NCI-H2227 (cell line): ENCODE data around the gene RAPGEF1.

Source experiments
- DNase-seq: peaks from one replicate; lab custom pipeline; 2025; ENCODE audit not compliant: unreplicated experiment; lab: John Stamatoyannopoulos, UW

Gene RAPGEF1

DNA sequence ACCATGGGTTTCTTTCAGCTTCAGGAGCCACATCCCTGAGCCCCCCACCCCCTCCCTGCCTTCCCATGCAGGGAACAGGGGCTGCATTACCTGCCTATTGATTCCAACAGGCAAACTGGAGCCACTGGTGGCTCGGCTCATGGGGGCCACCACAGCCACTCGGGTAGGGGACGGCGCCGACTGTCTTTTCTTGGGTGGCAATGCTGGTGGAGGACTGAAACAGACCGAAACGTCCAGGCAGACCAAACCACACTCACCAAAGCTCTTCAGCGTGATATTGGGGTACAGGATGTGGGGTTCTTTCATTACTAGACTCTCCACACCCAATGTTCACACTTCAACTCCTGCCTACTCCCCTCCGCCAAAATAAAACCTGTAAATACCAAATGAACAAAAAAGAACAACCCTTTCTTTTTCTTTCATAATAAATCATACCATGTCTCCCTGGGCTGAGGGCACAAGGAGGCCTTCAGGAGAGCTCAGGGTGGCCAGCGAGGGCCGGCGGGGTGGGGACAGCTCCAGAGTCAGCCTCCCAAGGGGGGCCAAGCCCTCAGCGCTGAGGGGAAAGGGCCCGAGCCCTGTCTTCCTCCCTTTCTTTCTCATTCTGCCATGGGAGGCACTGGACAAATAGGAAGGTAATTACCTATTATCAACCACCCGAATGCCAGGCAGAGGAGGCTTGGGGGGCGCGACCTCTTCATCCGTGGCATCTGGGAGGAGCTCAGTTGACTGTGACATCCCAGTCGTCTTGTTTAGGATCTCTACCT is 111.2 kb downstream of the RAPGEF1 start:
- no peak for DNase-seq

DNA sequence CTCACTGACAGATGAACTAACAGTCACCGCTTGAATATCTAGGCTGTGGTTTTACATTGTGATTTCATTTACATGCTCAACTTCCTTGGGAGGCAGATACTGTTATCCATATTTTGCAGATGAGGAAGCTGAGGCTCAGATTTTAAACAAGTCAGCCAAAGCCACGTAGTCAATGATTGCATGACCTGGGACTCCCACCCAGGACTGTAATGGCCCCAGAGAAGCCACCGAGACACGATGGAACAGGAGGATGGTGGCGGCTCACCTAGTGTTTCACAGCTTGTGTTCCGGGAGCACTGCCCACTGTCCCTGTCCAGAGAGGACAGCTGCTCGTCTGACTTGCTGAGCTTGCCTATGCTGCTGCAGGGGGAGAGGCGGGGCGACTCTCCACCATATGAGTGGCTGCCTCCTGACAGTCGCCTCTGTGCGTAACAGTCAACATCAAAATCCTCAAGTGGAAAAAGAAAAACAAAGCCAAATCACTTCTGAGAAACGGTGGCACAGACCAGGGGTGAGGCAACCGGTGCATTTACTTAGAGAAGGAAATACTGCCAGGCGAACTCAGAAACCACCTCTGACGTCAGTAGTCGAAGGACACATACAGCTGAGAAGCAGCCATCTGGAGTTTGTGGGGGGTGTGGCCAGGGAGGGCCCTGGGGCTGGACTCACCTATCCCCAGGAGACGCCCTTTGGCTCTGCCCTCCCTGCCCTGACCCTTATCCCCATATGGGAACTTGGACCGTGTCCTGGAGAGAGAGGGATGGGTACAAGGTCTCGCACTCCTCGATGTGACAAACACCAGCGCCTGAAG is 112.0 kb downstream of the RAPGEF1 start:
- DNase-seq, result no peak

DNA sequence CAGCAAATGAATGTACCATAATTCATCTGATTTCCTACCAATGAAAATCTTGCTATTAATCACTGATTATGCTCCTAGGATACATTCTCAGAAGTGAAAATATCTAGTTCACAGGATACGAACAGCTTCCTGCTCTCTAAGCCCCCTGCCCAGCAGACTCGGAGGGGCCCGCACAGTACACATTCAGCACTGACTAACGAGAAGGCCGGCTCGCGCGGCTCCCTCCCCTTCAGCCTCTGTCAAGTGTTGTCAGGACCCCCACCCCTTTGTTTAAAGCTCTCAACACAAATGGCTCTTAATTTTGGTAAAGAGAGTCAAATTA is 112.6 kb downstream of the RAPGEF1 start:
- DNase-seq, result no peak

DNA sequence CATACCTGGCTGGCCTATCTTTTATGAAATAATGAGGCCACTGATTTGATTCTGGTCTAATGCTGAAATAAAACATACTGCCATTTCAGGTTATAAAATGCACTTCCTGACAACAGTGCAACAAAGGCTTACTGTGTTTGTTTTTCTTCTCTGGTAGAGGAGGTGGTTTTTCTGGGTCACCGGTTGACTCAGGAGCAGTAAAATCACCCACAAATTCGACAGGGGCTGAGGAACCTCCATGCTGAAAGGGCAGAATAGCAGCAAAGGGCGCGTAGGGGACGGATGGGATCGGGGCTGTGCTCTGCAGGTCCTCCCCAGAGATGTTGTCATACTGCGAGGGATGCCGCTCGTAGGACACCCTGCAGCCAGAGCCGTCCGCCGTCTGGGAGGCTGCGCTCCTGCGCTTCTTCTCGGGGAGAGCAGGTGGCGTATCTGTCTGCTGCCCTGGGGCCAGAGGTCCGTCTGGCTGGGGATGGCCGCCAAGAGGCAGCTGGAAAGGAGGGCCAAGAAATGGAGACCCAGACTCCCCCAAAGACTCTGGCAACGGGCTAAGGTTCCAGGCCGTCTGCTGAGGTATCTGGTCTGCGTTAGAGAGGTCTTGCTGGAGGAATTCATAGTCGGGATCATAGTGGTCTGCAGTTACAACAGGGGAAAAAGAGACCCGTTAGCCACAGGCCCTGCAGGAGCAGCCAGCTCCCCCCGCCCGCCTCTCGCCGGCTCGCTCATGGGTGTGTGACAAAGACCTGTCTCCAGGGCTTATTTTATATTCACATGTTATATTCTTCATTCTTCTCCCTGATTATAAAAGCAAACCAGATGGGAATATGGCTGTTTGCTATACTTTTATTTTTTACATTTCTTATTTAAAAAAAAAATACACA is 113.8 kb downstream of the RAPGEF1 start:
- DNase-seq, result no peak

DNA sequence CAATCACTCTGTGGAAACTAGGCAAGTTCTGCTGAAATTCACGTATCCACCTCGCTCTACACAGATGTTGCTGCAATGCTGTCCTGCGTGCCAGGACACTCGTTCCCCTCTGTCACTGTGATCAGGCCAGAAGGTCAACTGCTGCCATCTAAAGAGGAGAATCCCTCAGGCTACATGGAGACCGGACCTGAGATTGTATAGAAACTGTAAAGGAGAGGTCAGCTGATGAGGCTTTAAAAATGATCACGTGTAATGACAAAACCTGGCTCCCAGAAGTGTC is 114.4 kb downstream of the RAPGEF1 start:
- no peak for DNase-seq

DNA sequence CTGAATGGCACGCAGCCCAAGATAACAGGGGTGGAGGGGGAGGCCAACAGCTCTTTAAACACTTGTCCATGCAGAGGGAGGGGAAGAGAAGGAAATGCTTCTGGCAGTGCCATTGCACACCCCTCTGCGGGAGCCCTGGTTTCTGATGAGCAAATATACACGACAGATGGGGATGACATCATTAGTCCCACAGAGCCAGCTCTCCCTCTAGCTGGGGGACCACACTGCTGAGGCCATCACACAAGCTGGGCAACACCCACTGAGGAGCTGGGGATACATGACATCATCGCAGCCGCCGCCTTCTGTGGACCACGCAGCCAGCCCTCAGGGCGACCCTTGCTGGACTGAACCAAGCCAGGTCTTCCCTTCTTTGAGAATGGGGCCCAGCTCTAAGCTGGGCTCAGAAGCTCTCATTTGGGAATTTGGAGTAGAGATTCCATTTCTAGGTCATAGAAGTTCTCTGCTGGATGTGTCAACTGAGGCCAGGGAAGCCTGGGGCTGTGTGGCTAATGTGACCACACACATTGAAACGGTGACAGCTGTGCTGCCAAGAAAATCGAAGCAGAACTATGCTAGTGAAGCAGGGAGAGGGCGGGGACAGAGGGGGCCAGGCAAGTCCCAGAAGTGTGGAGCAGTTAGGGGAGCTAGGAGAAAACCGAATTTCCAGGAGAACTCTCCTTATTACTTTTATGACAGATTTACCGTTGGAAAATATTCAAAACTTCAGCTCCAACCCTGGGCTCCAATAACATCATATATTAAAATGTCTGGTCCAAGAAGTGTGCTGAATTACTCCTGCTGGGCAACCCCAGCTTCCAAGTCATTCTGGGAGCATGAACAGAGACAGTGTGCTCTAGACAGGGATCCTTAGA is 115.0 kb downstream of the RAPGEF1 start:
- no peak for DNase-seq

DNA sequence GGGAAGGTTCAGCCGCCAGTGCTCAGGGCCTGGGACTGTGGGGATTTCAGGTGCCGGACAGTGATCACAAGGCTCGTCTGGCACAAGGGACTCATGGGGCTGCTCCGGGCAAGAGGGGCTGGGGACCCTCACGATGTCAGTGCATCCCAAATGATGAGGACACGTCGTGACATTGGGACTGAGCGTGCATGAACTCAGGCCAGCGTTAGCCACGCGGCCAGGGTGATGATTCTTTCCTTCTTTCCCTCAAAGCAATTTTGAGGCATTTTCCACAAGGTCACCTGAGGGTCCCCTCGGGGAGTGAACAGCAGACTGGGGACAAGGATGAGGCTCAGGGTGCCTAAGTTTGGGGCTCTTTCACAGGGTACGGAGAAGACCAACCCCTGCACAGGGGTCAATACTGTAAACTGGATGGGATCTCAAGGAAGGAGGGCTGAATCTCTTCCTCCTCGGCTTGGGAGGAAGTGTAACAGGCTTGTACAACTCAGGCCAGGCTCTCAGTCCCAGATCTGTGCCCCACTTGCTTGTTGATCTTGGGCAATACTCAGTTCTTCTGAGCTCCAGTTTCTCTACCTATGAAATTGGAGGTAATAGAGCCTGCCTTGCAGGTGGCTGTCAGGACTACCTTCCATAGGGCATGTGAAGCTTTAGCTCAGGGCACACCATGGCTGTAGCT is 116.1 kb downstream of the RAPGEF1 start:
- DNase-seq, result no peak

DNA sequence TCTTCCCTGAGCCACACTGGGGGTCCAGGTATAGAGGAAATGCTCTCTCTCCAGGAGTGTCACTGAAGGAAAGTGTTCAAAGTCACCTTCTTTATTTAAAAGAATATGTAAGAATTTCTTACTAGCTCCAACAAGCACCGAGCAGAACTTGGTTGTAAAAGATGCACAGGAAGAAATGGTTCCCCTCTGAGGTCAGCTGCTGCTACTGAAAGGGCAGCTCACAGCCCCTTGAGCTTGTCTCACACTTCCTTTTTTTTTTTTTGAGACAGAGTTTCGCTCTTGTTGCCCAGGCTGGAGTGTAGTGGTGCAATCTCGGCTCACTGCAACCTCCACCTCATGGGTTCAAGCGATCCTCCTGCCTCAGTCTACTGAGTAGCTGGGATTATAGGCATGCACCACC is 117.4 kb downstream of the RAPGEF1 start:
- DNase-seq, result no peak

DNA sequence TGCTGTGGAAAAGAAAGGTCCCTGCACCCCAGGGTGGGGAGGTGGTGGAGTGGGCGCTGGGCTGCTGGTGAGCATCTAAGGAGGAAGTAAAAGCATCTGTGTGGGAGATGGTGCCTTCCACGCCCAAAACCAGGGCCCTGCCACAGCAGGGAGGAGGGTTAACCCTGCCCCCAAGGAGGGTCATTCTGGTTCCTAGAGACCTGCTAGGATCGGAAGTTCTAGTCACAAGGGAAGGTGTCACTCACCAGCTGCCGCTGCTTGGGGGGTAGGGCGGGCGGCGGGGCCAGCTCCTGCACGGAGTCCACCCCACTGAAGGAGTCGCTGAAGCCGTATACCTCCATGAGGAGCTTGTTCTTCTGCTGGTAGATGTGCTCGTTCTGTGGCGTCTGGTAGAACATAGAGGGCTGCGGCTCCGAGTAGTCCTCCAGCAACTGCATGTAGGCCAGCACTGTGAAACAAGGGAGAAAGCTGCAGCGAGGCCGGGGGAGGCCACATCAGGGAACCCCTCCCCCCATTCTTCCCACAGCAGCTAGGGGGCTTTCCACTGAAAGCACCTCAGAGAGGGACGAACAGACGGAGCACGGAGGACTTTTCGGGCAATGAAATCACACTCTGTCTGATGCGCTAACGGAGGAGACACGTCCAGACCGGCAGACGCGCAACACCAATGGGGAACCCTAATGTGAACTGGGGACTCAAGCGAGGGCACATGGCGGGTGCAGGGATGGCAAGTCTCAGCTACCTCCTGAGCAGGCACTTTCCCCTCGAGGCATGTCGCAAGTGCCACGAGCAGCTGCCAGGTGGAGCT is 118.1 kb downstream of the RAPGEF1 start:
- DNase-seq, result no peak

DNA sequence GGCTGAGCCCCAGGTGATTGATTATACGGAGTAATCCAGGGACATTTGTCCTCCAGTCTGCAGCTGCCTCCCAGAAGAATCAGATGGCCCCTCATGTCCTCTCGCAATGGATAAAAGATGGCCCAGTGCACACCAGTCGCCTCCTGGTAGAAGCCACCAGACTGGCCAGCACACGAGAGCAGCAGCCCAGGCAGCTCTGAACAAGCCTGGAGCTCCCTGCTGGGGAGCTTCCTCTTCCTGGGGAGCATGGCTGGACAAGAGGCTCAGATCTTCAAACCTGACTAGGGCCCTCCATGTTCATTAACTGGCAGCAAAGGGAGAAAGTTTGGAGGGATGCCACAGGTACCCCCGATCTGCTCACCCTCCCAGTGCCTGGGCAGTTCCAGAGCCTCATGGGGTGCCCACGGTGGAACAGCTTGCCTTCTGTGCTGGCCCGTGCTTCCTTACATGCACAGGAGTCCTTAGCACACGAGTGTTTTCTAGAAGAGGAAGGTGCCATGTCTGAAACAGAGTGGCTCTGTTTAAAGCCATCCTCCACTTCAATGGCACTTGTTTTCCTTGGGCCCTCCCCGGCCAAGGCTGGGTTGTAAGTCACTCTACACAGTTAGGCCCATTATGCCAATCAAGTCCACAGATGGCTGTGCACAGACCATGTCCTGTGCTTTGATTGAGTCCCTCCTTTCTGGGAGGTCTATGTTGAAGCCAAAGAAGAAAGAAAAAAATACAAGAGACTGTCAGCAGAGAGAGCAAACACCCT is 118.9 kb downstream of the RAPGEF1 start:
- no peak for DNase-seq

DNA sequence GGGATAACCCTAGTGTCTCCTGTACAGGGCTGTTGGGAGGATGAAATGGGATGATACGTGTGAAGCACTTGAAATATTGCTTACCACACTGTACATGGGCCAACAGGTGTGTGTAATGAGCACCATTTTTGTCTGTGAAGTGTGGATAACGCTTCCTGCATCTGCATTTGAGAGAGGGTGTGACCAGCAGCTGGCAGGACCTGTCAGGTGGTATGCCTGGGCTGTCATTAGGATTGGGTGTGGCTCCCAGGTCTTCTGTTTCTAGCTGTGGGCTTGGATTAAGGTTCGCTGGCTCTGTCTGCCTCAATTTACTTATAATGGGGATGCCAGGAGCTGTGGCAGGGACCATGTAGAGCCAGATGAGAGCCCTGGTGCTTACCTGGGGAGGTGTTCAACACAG is 120.2 kb downstream of the RAPGEF1 start:
- DNase-seq, result no peak

DNA sequence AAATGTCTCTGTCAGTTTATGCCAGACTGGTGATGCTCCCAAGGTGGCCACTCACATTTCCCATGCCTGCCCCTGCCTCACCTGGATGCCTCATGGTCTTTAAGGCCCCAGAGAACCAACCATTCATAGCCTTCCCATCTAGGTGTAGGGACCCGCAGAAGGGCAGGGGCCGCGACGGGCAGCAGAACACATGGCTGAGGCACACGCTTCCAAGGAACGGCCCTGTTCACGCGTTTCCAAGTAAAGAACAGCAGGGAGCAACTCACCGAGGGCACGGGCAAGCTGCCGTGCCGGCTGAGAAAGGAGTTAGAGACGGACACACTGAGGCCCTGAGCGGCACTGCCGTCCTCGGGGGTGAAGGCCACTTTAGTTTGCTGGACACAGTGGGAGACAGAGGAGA is 121.1 kb downstream of the RAPGEF1 start:
- DNase-seq, result no peak

DNA sequence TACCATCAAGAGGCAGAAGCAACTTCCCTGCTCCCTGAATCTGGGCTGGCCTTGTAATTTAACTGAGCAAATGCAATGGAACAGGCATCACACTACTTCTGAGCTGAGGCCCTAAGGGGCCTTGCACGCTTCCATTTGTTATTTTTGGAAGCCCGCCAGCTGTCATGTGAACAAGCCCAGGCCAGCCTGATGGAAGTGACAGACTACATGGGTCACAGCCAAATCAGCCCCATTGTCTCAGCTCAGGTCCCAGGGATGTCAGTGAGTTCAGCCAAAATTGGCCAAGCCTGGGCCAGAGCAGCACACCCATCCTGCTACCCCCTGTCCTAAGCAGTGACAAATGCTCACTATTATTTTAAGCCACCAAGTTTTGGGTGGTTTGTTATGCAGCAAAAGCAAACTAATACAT is 121.8 kb downstream of the RAPGEF1 start:
- no peak for DNase-seq

DNA sequence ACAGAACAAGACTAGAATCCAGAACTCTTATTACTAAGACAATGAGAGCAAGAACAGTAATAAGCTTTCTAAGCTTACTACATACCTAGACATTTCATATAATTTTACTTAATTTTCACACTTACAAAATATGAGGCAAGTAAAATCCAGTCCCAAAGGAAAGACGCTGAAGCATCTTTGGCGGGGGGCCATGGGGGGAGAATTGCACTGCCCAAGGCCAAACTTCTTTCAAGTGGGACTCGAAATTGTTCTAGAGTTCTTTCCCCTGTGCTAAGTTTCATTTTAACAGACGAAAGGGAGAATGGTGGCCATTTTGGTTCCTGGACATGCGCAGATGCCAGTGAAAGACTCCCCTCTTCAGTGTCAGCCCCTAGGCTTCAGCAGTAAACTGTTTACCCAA is 122.3 kb downstream of the RAPGEF1 start:
- DNase-seq, result no peak

DNA sequence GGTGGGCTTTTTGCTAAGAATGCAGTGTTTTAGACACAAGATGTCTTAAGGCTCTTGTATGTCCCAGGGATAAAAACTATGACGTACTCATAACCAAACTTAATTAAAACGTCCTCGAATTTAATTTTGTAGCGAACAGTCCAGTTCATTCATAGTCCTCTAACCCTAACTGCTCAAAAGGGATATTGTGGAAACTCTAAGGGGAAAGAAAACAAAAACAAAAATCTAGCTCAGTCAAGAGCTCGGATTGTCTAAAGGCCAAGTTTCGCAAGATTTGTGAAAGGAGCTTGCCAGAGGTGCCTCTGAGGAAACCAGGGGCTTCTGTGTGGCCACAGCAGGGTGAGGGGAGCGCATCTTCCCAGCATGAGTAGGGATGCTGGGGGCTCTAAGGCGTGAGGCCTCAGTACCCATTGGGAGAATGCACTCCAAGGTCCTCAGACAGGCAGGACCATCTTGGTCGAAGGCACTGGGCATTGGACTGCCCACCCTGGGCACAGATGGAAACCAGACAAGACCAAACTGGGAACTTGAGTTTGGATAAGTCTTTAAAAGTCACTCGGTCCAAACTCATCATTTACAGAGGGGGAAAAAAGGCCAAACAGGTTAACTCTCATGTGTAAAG is 122.8 kb downstream of the RAPGEF1 start:
- DNase-seq, result no peak

DNA sequence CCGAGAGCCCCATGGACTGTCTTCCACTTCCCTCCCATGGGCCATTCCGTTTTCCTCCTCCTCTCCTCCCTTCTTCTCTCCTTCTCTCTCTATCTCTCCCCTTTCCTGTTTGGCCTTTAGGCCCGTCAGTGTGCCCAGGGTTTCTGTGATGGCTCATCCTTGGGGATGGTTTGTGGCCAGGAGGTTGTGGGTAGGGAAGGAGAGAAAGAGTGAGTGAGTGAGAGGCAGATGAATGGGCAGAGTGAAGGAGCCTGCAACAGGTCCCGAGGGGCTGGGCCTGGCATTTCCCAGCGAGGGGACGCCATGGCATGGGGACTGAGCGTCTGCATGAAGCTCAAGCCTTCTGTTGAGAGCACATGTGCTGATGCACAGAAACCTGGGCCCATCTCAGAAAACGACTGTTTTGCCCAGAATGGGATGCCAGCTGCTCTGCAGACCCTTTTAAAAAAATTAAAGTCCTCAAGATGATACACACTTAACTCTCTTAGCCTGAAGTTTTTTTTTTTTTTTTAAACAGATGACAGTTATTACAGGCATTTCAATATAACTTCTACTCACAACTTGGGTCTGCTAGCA is 125.4 kb downstream of the RAPGEF1 start:
- DNase-seq, result no peak

DNA sequence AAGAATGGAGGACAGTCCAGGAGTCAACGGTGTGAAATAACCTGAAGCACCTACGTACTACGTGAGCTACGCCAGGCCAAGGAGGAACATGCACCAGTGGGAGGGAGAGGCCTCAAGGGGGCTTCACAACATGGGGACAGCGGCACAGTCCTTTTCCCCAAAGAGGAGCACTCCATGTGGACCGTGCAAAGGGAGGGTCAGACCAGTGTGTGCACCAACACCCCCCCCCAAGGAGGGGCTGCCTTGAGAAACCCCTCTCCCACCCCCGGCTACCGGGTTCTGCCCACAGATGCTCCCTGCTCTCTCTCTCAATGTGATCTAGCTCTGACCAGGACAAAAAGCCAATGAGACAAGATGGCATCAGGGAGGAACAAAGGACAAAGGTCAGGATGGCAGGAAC is 126.0 kb downstream of the RAPGEF1 start:
- no peak for DNase-seq

DNA sequence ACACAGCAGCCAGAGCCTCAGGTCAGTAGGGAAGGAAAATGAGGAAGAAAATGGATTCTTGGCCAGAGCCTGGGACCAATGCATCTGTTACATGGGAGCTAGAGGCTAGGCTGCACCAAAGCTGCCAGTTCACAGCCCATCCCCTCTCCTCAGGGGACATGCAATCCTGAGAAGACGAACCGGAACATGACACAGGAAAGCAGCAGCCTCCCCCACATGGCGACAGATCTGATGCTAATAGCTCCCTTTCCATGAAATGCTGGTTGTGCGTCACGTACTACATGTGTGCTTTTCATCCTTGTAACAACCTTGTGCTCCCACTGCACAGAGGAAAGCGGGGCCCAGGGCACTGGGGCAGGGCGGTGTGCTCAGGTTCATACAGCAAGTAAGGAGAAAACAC is 127.0 kb downstream of the RAPGEF1 start:
- DNase-seq, result no peak
